B cell (primary cell): ENCODE measurements around the gene S100A7. TPM values are rescaled to one million over a fixed set of nuclear protein-coding genes. Genes with fewer than 3 reads are reported as not detected.

Source experiments
- ATAC-seq: fragments of 200-7000 bp; cut with Tn5 transposase; one replicate; pipeline ENCODE4 v1.10.0; 2021; ENCODE audit warnings: low read depth, mild to moderate bottlenecking, moderate number of reproducible peaks, moderate library complexity
- CTCF ChIA-PET: fragments of 350-600 bp; sonication (Branson Sonifier 250); formaldehyde crosslinking; loops from one replicate; lab custom pipeline; 2021; ENCODE audit warnings: antibody characterized with exemption, inconsistent platforms; lab: Charles Lee
- POLR2A ChIA-PET: fragments of 350-600 bp; sonication (Branson Sonifier 250); formaldehyde crosslinking; loops from one replicate; lab custom pipeline; 2021; ENCODE audit warnings: antibody characterized with exemption; lab: Charles Lee
- DNase-seq: peaks from one replicate; pipeline ENCODE4 v3.0.0; 2013
- H2AFZ ChIP-seq: 2 replicates; pipeline ENCODE4 v1.6.1; 2012; ENCODE audit warnings: mild to moderate bottlenecking, low read depth, low read length; ENCODE audit not compliant: insufficient read depth, poor library complexity, severe bottlenecking
- H3K27ac ChIP-seq, 2 donors: 1 replicate in 1 of 2; 2 replicates in 1 of 2; pipeline ENCODE4 v1.5.1; 2012 to 2013; ENCODE audit warnings: low read length in 2 of 2, mild to moderate bottlenecking in 2 of 2, moderate library complexity in 1 of 2
- H3K27me3 ChIP-seq, 4 experiments: fragments of 200-600 bp in 1 of 4; sonication (generic) in 1 of 4; replicated peaks in 1 of 4; 1 replicate in 2 of 4; 2 replicates in 2 of 4; pipeline versions ENCODE4 v1.6.1 to v1.7.0; 2013 to 2016; ENCODE audit warnings: low read length in 3 of 4, mild to moderate bottlenecking in 2 of 4, mixed read lengths in 1 of 4, moderate library complexity in 1 of 4; ENCODE audit not compliant: insufficient read depth in 4 of 4, control insufficient read depth in 3 of 4; ENCODE audit errors: control extremely low read depth in 1 of 4
- H3K36me3 ChIP-seq, 2 experiments: replicated peaks in 1 of 2; 1 replicate in 1 of 2; 2 replicates in 1 of 2; pipeline versions ENCODE4 v1.6.1 to v1.7.1; 2013; ENCODE audit warnings: low read length in 1 of 2; ENCODE audit not compliant: insufficient read depth in 2 of 2, control insufficient read depth in 1 of 2; ENCODE audit errors: control extremely low read depth in 1 of 2, extremely low read depth in 1 of 2
- H3K4me1 ChIP-seq, 2 donors: fragments of 200-600 bp in 1 of 2; sonication (generic) in 1 of 2; 1 replicate in 1 of 2; 2 replicates in 1 of 2; pipeline versions ENCODE4 v1.5.1 to v1.6.1; 2013 to 2017; ENCODE audit warnings: low read length in 2 of 2; ENCODE audit not compliant: control insufficient read depth in 2 of 2, insufficient read depth in 2 of 2
- H3K4me2 ChIP-seq: replicated peaks from 2 replicates; pipeline ENCODE3; 2012; ENCODE audit warnings: mild to moderate bottlenecking, low read depth, low read length; ENCODE audit not compliant: poor library complexity, severe bottlenecking
- H3K4me3 ChIP-seq, 5 experiments: fragments of 200-600 bp in 1 of 5; sonication (generic) in 1 of 5; 1 replicate in 3 of 5; 2 replicates in 2 of 5; pipeline versions ENCODE4 v1.5.1 to v1.7.0; 2011 to 2016; ENCODE audit warnings: low read length in 4 of 5, mild to moderate bottlenecking in 4 of 5, low read depth in 2 of 5, control low read depth in 1 of 5, moderate library complexity in 1 of 5; ENCODE audit not compliant: insufficient read depth in 1 of 5; ENCODE audit errors: control extremely low read depth in 1 of 5, extremely low read depth in 1 of 5
- H3K79me2 ChIP-seq: fragments of 200-600 bp; sonication (generic); one replicate; pipeline ENCODE4 v1.6.0; 2016; ENCODE audit warnings: low read length; ENCODE audit not compliant: control insufficient read depth, insufficient read depth
- H3K9ac ChIP-seq: fragments of 200-600 bp; sonication (generic); 2 replicates; pipeline ENCODE4 v1.6.1; 2017; ENCODE audit warnings: mild to moderate bottlenecking, low read length, moderate library complexity
- H3K9me3 ChIP-seq, 3 donors: one replicate each; pipeline versions ENCODE4 v1.6.1 to v1.7.1; 2013; ENCODE audit warnings: low read length in 2 of 3; ENCODE audit not compliant: control insufficient read depth in 2 of 3, insufficient read depth in 1 of 3; ENCODE audit errors: control extremely low read depth in 1 of 3
- H4K20me1 ChIP-seq: 2 replicates; pipeline ENCODE4 v1.6.0; 2012; ENCODE audit warnings: mild to moderate bottlenecking, low read length; ENCODE audit not compliant: insufficient read depth, control insufficient read depth, poor library complexity, severe bottlenecking
- H3K27ac Mint-ChIP-seq: one replicate; pipeline ENCODE4 v1.8.0; 2021; ENCODE audit warnings: mixed read lengths
- H3K27me3 Mint-ChIP-seq: one replicate; pipeline ENCODE4 v1.8.0; 2021; ENCODE audit warnings: mixed read lengths
- H3K4me1 Mint-ChIP-seq: one replicate; pipeline ENCODE4 v1.8.0; 2021; ENCODE audit warnings: mixed read lengths
- H3K4me3 Mint-ChIP-seq: one replicate; pipeline ENCODE4 v1.8.0; 2021; ENCODE audit warnings: mixed read lengths
- H3K9me3 Mint-ChIP-seq: one replicate; pipeline ENCODE4 v1.8.0; 2022; ENCODE audit warnings: mixed read lengths; ENCODE audit not compliant: insufficient read depth
- EZH2 ChIP-seq: IDR thresholded peaks from 2 replicates; pipeline ENCODE4 v1.6.1; 2012; ENCODE audit warnings: borderline replicate concordance, low read depth, mild to moderate bottlenecking, moderate library complexity, low read length; ENCODE audit not compliant: insufficient read depth, poor library complexity, severe bottlenecking
- WGBS: methylation state at CpG from one replicate; pipeline ENCODE4 v1.1.5; 2013; ENCODE audit warnings: missing lambda C conversion rate; ENCODE audit not compliant: insufficient coverage; 5-methylcytosine and 5-hydroxymethylcytosine counted together
- intact Hi-C: fragments of 100-400 bp; cut with micrococcal nuclease; formaldehyde crosslinking; loops from one replicate; pipeline ENCODE4 v1.10.0; 2022
- polyA plus RNA-seq: library from polyadenylated mRNA; depleted of rRNA; stranded (reverse); fragments of >200 nt; gene quantifications from 2 replicates; pipeline ENCODE4 v1.2.3, GENCODE V29; 2012
- total RNA-seq, 2 donors: library from RNA; stranded (reverse); fragments of 120-200 nt in 1 of 2; gene quantifications; 1 replicate in 1 of 2; 2 replicates in 1 of 2; pipeline versions ENCODE4 v1.2.3 to v1.2.4, GENCODE V29; 2013 to 2022
- TF ChIP-seq, protein P1 (sequence below): fragments of 200-600 bp; IDR thresholded peaks from one replicate; pipeline ENCODE4 v1.8.0; 2022; ENCODE audit warnings: antibody characterized with exemption, mild to moderate bottlenecking

S100A7 gene
- total and polyA plus RNA-seq, 2 donors (not counting 1 experiment from before 2014, with no cell fraction given), result not detected

DNA sequence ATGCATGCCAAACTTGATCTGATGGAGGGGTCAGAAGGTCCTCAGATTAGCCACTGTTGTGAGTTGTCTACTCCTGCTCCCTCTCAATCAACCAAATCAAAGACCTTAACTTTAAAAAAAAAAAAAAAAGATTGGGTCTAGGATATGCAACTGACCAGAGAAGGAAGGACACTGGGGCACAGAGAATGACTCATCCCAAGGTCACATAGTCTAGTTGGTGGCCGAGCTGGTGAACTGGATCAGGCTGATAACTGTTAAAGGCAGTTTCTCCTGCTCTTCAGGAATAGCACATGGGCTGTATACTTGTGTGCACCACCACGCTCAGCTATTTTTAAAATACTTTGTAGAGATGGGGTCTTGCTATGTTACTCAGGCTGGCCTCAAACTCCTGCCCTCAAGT, 14.8 kb upstream of the S100A7 start:
- H3K4me1 ChIP-seq, result no peaks in the 10 kb centered on the region
- H2AFZ ChIP-seq, result no peak overlapping the region
- ATAC-seq (no peak), DNase-seq (no peak)
- H4K20me1 ChIP-seq, result no peaks in the 10 kb centered on the region
- no peak overlapping the region for H3K4me2 ChIP-seq
- H3K36me3 ChIP-seq, result no peaks in the 10 kb centered on the region
- CTCF ChIA-PET, result no interaction called here
- Mint-ChIP-seq H3K4me1 (no peaks in the 10 kb centered on the region), H3K27me3 (peaks cover 44% of the 10 kb centered on the region), H3K27ac (no peak overlapping the region), H3K9me3 (peaks cover 23% of the 10 kb centered on the region), H3K4me3 (no peak overlapping the region)
- H3K4me3 ChIP-seq, result no peak overlapping the region
- H3K79me2 ChIP-seq, result no peaks in the 10 kb centered on the region
- peaks cover 0 to 30% (median 22%) of the 10 kb centered on the region in 3 donors for H3K9me3 ChIP-seq
- POLR2A ChIA-PET, result no interaction called here
- intact Hi-C loops, result no loop called here
- WGBS, result 90% methylated on average over 2 of the region's 2 CpGs
- H3K27me3 ChIP-seq, result peaks cover 0 to 23% (median 1%) of the 10 kb centered on the region in 4 experiments
- no peak for TF ChIP-seq EZH2
- TF ChIP-seq, protein P1, sequence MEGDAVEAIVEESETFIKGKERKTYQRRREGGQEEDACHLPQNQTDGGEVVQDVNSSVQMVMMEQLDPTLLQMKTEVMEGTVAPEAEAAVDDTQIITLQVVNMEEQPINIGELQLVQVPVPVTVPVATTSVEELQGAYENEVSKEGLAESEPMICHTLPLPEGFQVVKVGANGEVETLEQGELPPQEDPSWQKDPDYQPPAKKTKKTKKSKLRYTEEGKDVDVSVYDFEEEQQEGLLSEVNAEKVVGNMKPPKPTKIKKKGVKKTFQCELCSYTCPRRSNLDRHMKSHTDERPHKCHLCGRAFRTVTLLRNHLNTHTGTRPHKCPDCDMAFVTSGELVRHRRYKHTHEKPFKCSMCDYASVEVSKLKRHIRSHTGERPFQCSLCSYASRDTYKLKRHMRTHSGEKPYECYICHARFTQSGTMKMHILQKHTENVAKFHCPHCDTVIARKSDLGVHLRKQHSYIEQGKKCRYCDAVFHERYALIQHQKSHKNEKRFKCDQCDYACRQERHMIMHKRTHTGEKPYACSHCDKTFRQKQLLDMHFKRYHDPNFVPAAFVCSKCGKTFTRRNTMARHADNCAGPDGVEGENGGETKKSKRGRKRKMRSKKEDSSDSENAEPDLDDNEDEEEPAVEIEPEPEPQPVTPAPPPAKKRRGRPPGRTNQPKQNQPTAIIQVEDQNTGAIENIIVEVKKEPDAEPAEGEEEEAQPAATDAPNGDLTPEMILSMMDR, result no peak
- no peak overlapping the region for H3K9ac ChIP-seq
- H3K27ac ChIP-seq, result no peak overlapping the region

DNA sequence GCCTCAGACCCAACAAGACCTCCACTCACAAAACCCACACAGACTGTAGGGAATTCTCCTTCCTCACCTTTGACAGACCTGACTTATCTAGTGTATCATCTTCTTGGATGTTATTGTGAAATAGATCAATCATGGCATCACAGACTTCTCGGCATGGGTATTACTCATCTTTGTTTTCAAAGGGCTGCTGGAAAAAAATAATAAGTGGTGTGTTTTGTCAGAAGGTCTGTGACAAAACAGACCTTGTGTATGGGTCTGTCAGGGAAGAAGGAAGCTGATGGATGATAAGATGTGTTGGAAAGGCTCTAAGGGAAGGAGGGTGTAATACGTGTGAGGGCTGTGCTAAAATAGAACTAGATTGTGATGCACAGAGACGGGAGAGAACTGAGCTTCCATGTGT, 13.9 kb upstream of the S100A7 start:
- H4K20me1 ChIP-seq, result no peaks in the 10 kb centered on the region
- TF ChIP-seq EZH2, result no peak
- TF ChIP-seq, protein P1, result no peak
- H3K4me2 ChIP-seq, result no peak overlapping the region
- H2AFZ ChIP-seq, result no peak overlapping the region
- Mint-ChIP-seq H3K27me3 (peaks cover 42% of the 10 kb centered on the region), H3K4me1 (no peaks in the 10 kb centered on the region), H3K27ac (no peak overlapping the region), H3K4me3 (no peak overlapping the region), H3K9me3 (peaks cover 23% of the 10 kb centered on the region)
- no peak for ATAC-seq
- H3K27me3 ChIP-seq, result peaks cover 0 to 29% (median 3%) of the 10 kb centered on the region in 4 experiments
- intact Hi-C loops, result no loop called here
- no peaks in the 10 kb centered on the region for H3K4me1 ChIP-seq
- H3K79me2 ChIP-seq, result no peaks in the 10 kb centered on the region
- no peak overlapping the region for H3K4me3 ChIP-seq
- ChIA-PET CTCF (no interaction called here), POLR2A (no interaction called here)
- DNase-seq, result no peak
- no peak overlapping the region for H3K9ac ChIP-seq
- H3K27ac ChIP-seq, result no peak overlapping the region
- WGBS, result 91% methylated on average over 3 of the region's 3 CpGs
- peaks cover 0 to 33% (median 22%) of the 10 kb centered on the region in 3 donors for H3K9me3 ChIP-seq
- no peaks in the 10 kb centered on the region for H3K36me3 ChIP-seq
